ENCODE measurements around the gene BZW1. TPM values are rescaled to one million over a fixed set of nuclear protein-coding genes. Genes with fewer than 3 reads are reported as not detected.

The BZW1 gene
- 100 to 1,000 TPM; 122 to 236 (median 133) TPM for total RNA-seq

DNA sequence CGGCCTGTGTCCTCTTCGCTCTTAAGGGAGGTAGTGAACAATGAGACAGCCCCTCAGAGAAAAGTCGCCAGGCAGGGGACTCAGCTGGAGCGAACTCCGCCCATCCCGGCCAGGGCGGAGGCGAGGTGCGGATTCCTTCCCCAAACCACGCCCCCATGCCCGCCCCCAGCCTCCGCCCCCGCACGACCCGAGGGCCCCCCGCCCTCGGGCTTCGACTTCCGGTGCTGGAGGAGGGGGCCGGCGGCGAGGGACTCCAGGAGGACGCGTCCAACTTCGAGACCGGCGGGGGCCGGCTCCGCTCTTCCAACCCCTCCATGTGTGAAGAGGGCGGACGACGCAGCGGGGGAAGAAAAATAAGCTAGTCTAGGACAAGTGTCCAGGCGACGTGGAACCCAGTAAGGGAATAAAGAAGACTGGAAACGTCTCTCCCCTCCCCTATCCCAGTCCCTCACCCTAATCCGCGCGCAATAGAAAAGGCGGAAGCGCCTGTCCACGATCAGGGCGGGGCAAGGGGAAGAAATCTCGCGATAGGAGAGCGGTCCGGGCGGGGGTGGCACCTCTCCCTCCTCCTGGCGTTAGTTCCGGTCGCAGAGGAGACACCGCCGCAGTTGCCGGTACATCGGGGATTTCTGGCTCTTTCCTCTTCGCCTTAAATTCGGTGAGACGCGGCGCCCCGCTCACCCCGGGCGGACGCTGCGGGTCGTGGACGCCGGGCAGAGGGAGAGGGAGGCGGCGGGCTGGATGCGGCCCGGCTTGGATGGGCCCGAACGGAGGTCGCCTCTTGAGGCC, at the start of gene BZW1:
Gene BZW1, plus strand, starts transcription at position 578 of the 789 bp plus-strand sequence. CDS start 1,308 bp downstream, outside the sequence.
- Histone ChIP-seq H3K36me3 (peaks cover 0 to 26% (median 0%) of the 10 kb centered on the region in 3 donors), H3K9me3 (no peaks in the 10 kb centered on the region), H3K4me1 (peaks cover 0 to 35% (median 8%) of the 10 kb centered on the region in 4 donors), H3K27me3 (no peaks in the 10 kb centered on the region), H3K27ac (peak within 1 kb of the TSS; percentile 94 to 99 (median 98)), H3K4me3 (peak within 1 kb of the TSS; percentile 79 to 99 (median 96))
- peak; percentile 94 to 98 (median 97) for DNase-seq
- peak; percentile 97 to 98 for TF ChIP-seq POLR2A (IDR thresholded peaks at IDR 0.05)
- TF ChIP-seq CTCF (IDR thresholded peaks at IDR 0.05) = peak in 2 of 6 experiments; percentile 1 to 4

- Histone ChIP-seq H3K4me3 (no peak overlapping the region), H3K36me3 (no peaks in the 10 kb centered on the region), H3K9me3 (no peaks in the 10 kb centered on the region), H3K4me1 (peaks cover 0 to 11% (median 0%) of the 10 kb centered on the region in 4 donors), H3K27me3 (no peaks in the 10 kb centered on the region), H3K27ac (no peak overlapping the region)
- DNase-seq = no peak
- no peak for TF ChIP-seq CTCF (IDR thresholded peaks at IDR 0.05)
- TF ChIP-seq POLR2A (IDR thresholded peaks at IDR 0.05) = no peak
Measured at GRCh38 chr2:200762127-200762526, 49.6 kb upstream of the BZW1 start.

- TF ChIP-seq CTCF (IDR thresholded peaks at IDR 0.05) (no peak), POLR2A (IDR thresholded peaks at IDR 0.05) (no peak)
- no peak for DNase-seq
Measured at GRCh38 chr2:200763422-200763821, 48.3 kb upstream of the BZW1 start.

GRCh38 chr2:200765139-200765951, 46.4 kb upstream of the BZW1 start:
- Histone ChIP-seq H3K4me1 (peaks cover 0 to 6% (median 0%) of the 10 kb centered on the region in 4 donors), H3K27me3 (no peaks in the 10 kb centered on the region), H3K9me3 (no peaks in the 10 kb centered on the region), H3K27ac (peak overlapping the region in 2 of 4 donors; percentile 27 to 81), H3K4me3 (no peak overlapping the region), H3K36me3 (no peaks in the 10 kb centered on the region)
- no peak for DNase-seq
- no peak for TF ChIP-seq POLR2A (IDR thresholded peaks at IDR 0.05)
- TF ChIP-seq CTCF (IDR thresholded peaks at IDR 0.05) = no peak

More at GRCh38 chr2:200763422-200763821, 48.3 kb upstream of the BZW1 start:
- Histone ChIP-seq H3K4me3 (no peak overlapping the region), H3K9me3 (no peaks in the 10 kb centered on the region), H3K36me3 (no peaks in the 10 kb centered on the region), H3K27me3 (no peaks in the 10 kb centered on the region), H3K27ac (no peak overlapping the region), H3K4me1 (peaks cover 0 to 6% (median 0%) of the 10 kb centered on the region in 4 donors)

- TF ChIP-seq CTCF (IDR thresholded peaks at IDR 0.05) (no peak), POLR2A (IDR thresholded peaks at IDR 0.05) (no peak)
- H3K9me3 ChIP-seq = no peaks in the 10 kb centered on the region
- H3K27ac ChIP-seq = peak overlapping the region in 2 of 4 donors; percentile 27 to 81
- no peaks in the 10 kb centered on the region for H3K36me3 ChIP-seq
- H3K4me1 ChIP-seq = peaks cover 0 to 6% (median 0%) of the 10 kb centered on the region in 4 donors
- DNase-seq = no peak
- no peak overlapping the region for H3K4me3 ChIP-seq
- H3K27me3 ChIP-seq = no peaks in the 10 kb centered on the region
Measured at GRCh38 chr2:200765995-200766660, 45.6 kb upstream of the BZW1 start.
